ENCODE results near the gene TCHHL1. TPM values are rescaled to one million over a fixed set of nuclear protein-coding genes. Genes with fewer than 3 reads are reported as not detected.

The TCHHL1 gene
- total and polyA plus RNA-seq, 9 of the 15 experiments (the other 6 are each of a cell fraction or from before 2014, with no cell fraction given): not detected

GRCh38 chr1:152052606-152053005 is 36.3 kb downstream of the TCHHL1 start:
- POLR2A ChIA-PET: no interaction called here
- Histone ChIP-seq H4K20me1 (replicated peaks; ENCODE audit: control insufficient read depth, insufficient read depth, low read length) (0 out of 2 replicates have a peak, but pooled peaks cover 3% of the 10 kb centered on the region), H2AFZ (ENCODE audit: low read depth, low read length) (peak overlapping the region; percentile 28; the same call in 1 of the 2 replicates), H3K27me3 (ENCODE audit: control insufficient read depth in 2 of 2, insufficient read depth in 2 of 2, low read length in 2 of 2) (peaks cover 2 to 10% of the 10 kb centered on the region in 2 experiments; a peak in 2 of 5 replicates), H3K4me3 (no peak overlapping the region), H3K27ac (ENCODE audit: extremely low read depth, low read depth, low read length) (no peak overlapping the region), H3K9ac (ENCODE audit: insufficient read depth in 1 of 2, low read depth in 2 of 2, low read length in 2 of 2) (no peak overlapping the region; a peak in 1 of 4 replicates), H3K4me2 (ENCODE audit: insufficient read depth, low read length) (no peak overlapping the region), H3K9me1 (ENCODE audit: control insufficient read depth, insufficient read depth, low read length) (no peaks in the 10 kb centered on the region), H3K36me3 (ENCODE audit: control insufficient read depth, insufficient read depth, low read length) (no peaks in the 10 kb centered on the region), H3K4me1 (replicated peaks in 1 of 2; ENCODE audit: control insufficient read depth in 2 of 2, insufficient read depth in 2 of 2, low read length in 2 of 2) (peaks cover 8 to 14% of the 10 kb centered on the region in 2 experiments), H3K79me2 (ENCODE audit: control insufficient read depth, insufficient read depth, low read length) (no peaks in the 10 kb centered on the region), H3K9me3 (replicated peaks; ENCODE audit: control insufficient read depth, insufficient read depth, low read depth, low read length) (no peaks in the 10 kb centered on the region)
- DNase-seq (ENCODE audit: extremely low read depth in 1 of 4, low spot score in 3 of 4) (peak; percentile 80 to 88 (median 82)), FAIRE-seq (peak; percentile 93), ATAC-seq (peak; percentile 68)
- in situ Hi-C loops (cut with MboI) (loop anchor here (5.0 kb wide), 2 partner anchors 130 to 390 kb away; no protein-coding TSS in a partner anchor), intact Hi-C loops (cut with micrococcal nuclease) (loop anchor here (1.0 to 10.0 kb wide), 4 partner anchors 90 to 408 kb away; no protein-coding TSS in a partner anchor)
- CTCF ChIA-PET (ENCODE audit: low intra/inter-chr PET ratio): interaction anchor here (0.8 to 3.6 kb wide), 7 partner anchors 87 to 405 kb away, joined by 3 to 38 read pairs (median 4); no protein-coding TSS in a partner anchor
- no TSS peak for BruUV-seq (replicated peaks)
- 26% methylated on average over 11 of the region's 11 CpGs for WGBS (ENCODE audit: insufficient coverage, low coverage, missing lambda C conversion rate)
- TF ChIP-seq TCF7 (IDR thresholded peaks at IDR 0.05; ENCODE audit: borderline replicate concordance) (no peak), REST (IDR thresholded peaks at IDR 0.05; ENCODE audit: borderline replicate concordance) (peak; percentile 85), REST (CRISPR knock-in tag; IDR thresholded peaks at IDR 0.05; ENCODE audit: low read depth) (no peak), ETV1 (tag; conservative IDR thresholded peaks at IDR 0.05; ENCODE audit: low read depth) (0 out of 2 replicates have a peak, but pooled peaks have one; percentile 16), MLLT1 (IDR thresholded peaks at IDR 0.05) (no peak), RHOXF2B (CRISPR knock-in tag; conservative IDR thresholded peaks at IDR 0.05) (no peak), PHF20 (IDR thresholded peaks at IDR 0.05; ENCODE audit: partially characterized antibody) (no peak), BRD4 (IDR thresholded peaks at IDR 0.05) (no peak), PHF21A (IDR thresholded peaks at IDR 0.05; ENCODE audit: borderline replicate concordance, low read depth) (no peak)
- TF ChIP-seq, protein P1, sequence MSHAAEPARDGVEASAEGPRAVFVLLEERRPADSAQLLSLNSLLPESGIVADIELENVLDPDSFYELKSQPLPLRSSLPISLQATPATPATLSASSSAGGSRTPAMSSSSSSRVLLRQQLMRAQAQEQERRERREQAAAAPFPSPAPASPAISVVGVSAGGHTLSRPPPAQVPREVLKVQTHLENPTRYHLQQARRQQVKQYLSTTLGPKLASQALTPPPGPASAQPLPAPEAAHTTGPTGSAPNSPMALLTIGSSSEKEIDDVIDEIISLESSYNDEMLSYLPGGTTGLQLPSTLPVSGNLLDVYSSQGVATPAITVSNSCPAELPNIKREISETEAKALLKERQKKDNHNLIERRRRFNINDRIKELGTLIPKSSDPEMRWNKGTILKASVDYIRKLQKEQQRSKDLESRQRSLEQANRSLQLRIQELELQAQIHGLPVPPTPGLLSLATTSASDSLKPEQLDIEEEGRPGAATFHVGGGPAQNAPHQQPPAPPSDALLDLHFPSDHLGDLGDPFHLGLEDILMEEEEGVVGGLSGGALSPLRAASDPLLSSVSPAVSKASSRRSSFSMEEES (CRISPR knock-in tag; IDR thresholded peaks at IDR 0.05): no peak
